ENCODE results near the gene PFN3.

DNA sequence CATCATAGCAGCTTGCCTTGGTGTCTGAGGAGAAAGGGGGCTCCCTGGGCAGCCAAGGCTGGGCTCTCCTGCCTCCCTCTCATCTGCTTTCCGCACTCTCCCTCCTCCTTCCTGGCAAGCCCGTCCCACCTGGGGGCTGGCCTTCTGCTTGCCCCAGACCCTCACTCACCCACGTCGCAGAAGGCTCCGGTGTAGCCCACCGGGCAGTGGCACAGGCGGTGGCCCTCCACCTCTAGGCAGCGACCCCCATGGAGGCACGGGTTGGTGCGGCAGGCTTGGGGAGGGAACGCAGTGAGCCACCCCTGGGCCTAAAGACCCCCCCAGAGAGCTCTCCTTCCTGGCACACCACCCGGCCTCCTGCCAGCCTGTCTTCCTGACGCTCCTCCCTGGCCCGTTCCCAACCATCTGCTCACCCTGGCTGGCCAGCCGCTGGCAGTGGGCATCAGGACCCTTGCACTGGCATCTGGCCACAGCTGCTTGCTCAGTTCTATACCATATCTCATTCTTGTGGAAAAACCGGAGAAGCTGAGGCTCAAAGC, 4.2 kb upstream of the PFN3 start:
- TF ChIP-seq, protein P1, sequence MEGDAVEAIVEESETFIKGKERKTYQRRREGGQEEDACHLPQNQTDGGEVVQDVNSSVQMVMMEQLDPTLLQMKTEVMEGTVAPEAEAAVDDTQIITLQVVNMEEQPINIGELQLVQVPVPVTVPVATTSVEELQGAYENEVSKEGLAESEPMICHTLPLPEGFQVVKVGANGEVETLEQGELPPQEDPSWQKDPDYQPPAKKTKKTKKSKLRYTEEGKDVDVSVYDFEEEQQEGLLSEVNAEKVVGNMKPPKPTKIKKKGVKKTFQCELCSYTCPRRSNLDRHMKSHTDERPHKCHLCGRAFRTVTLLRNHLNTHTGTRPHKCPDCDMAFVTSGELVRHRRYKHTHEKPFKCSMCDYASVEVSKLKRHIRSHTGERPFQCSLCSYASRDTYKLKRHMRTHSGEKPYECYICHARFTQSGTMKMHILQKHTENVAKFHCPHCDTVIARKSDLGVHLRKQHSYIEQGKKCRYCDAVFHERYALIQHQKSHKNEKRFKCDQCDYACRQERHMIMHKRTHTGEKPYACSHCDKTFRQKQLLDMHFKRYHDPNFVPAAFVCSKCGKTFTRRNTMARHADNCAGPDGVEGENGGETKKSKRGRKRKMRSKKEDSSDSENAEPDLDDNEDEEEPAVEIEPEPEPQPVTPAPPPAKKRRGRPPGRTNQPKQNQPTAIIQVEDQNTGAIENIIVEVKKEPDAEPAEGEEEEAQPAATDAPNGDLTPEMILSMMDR (conservative IDR thresholded peaks at IDR 0.05): no peak
- no peak for TF ChIP-seq EZH2 (IDR thresholded peaks at IDR 0.05; ENCODE audit: low read depth)
